Tibial artery (tissue), 4 donors: Measurements from ENCODE around the gene CALD1.

ENCODE experiments used
- DNase-seq, 2 donors: peaks; one replicate each; pipeline ENCODE4 v3.0.0-alpha.2; 2019
- H3K27ac ChIP-seq, 2 donors: fragments of 200-600 bp; sonication (generic) in 1 of 2; 1 replicate in 1 of 2; 2 replicates in 1 of 2; pipeline ENCODE4 v1.5.1; 2018 to 2019; ENCODE audit warnings: mild to moderate bottlenecking in 1 of 2
- H3K27me3 ChIP-seq, 2 donors: fragments of 200-600 bp; sonication (generic) in 1 of 2; one replicate each; pipeline versions ENCODE4 v1.5.1 to v1.6.0; 2016 to 2019
- H3K36me3 ChIP-seq, 3 donors: fragments of 200-600 bp; sonication (generic) in 2 of 3; one replicate each; pipeline ENCODE4 v1.5.1; 2016 to 2019; ENCODE audit warnings: mild to moderate bottlenecking in 2 of 3
- H3K4me1 ChIP-seq, 4 donors: fragments of 200-600 bp; sonication (generic) in 2 of 4; 1 replicate in 3 of 4; 2 replicates in 1 of 4; pipeline ENCODE4 v1.5.1; 2016 to 2019
- H3K4me3 ChIP-seq, 2 donors: fragments of 200-600 bp; sonication (generic) in 1 of 2; 1 replicate in 1 of 2; 2 replicates in 1 of 2; pipeline ENCODE4 v1.5.1; 2018 to 2019; ENCODE audit warnings: mild to moderate bottlenecking in 2 of 2
- H3K9me3 ChIP-seq, 3 donors: fragments of 200-600 bp; sonication (generic) in 1 of 3; one replicate each; pipeline ENCODE4 v1.5.1; 2016 to 2019
- CTCF ChIP-seq, 2 experiments: fragments of 200-600 bp in 1 of 2; fragments of 450-650 bp in 1 of 2; IDR thresholded peaks; one replicate each; pipeline ENCODE4 v1.5.1; 2017 to 2019; ENCODE audit warnings: antibody characterized with exemption in 2 of 2, mild to moderate bottlenecking in 1 of 2, moderate library complexity in 1 of 2
- intact Hi-C: fragments of 100-400 bp; cut with DNase I; formaldehyde crosslinking; loops from one replicate; pipeline ENCODE4 v1.15.0; 2023; ENCODE audit warnings: low total_unique reads

Gene CALD1

GRCh38 chr7:134857958-134858357 lies 78.5 kb downstream of the CALD1 start:
- Histone ChIP-seq H3K4me1 (peaks cover 3 to 98% (median 51%) of the 10 kb centered on the region in 4 donors), H3K9me3 (no peaks in the 10 kb centered on the region), H3K36me3 (no peaks in the 10 kb centered on the region), H3K4me3 (no peak overlapping the region), H3K27me3 (no peaks in the 10 kb centered on the region), H3K27ac (peak overlapping the region in 1 of 2 donors; percentile 41)
- DNase-seq, result no peak
- intact Hi-C loops, result no loop called here
- no peak for TF ChIP-seq CTCF (IDR thresholded peaks at IDR 0.05)

GRCh38 chr7:134859783-134860182 lies 80.3 kb downstream of the CALD1 start:
- Histone ChIP-seq H3K36me3 (no peaks in the 10 kb centered on the region), H3K4me1 (peaks cover 3 to 100% (median 50%) of the 10 kb centered on the region in 4 donors), H3K27me3 (no peaks in the 10 kb centered on the region), H3K27ac (peak overlapping the region; percentile 2 to 41), H3K9me3 (no peaks in the 10 kb centered on the region), H3K4me3 (no peak overlapping the region)
- no peak for TF ChIP-seq CTCF (IDR thresholded peaks at IDR 0.05)
- intact Hi-C loops, result no loop called here
- no peak for DNase-seq

- Histone ChIP-seq H3K4me1 (peaks cover 0 to 98% (median 45%) of the 10 kb centered on the region in 4 donors), H3K27ac (peak overlapping the region; percentile 66 to 73), H3K36me3 (peaks cover 22 to 25% (median 22%) of the 10 kb centered on the region in 3 donors), H3K27me3 (no peaks in the 10 kb centered on the region), H3K9me3 (no peaks in the 10 kb centered on the region), H3K4me3 (peak overlapping the region; percentile 22 to 34)
- DNase-seq, result no peak
- intact Hi-C loops, result no loop called here
- no peak for TF ChIP-seq CTCF (IDR thresholded peaks at IDR 0.05)
These were observed 85.8 kb downstream of the CALD1 start for GRCh38 chr7:134865001-134865845.

- H3K27me3 ChIP-seq, result no peaks in the 10 kb centered on the region
- no peak for DNase-seq
- no peak for TF ChIP-seq CTCF (IDR thresholded peaks at IDR 0.05)
- peak overlapping the region in 1 of 2 donors; percentile 8 for H3K4me3 ChIP-seq
- intact Hi-C loops, result no loop called here
- peak overlapping the region; percentile 66 to 73 for H3K27ac ChIP-seq
- H3K36me3 ChIP-seq, result peaks cover 22 to 25% (median 22%) of the 10 kb centered on the region in 3 donors
- H3K9me3 ChIP-seq, result no peaks in the 10 kb centered on the region
- peaks cover 0 to 98% (median 48%) of the 10 kb centered on the region in 4 donors for H3K4me1 ChIP-seq
These were observed 87.2 kb downstream of the CALD1 start for GRCh38 chr7:134866617-134867016.

GRCh38 chr7:134870156-134870555 lies 90.7 kb downstream of the CALD1 start:
- peaks cover 22 to 25% (median 22%) of the 10 kb centered on the region in 3 donors for H3K36me3 ChIP-seq
- H3K9me3 ChIP-seq, result no peaks in the 10 kb centered on the region
- H3K27ac ChIP-seq, result peak overlapping the region; percentile 14 to 58
- no peak for DNase-seq
- no peak overlapping the region for H3K4me3 ChIP-seq
- no peaks in the 10 kb centered on the region for H3K27me3 ChIP-seq
- intact Hi-C loops, result no loop called here
- TF ChIP-seq CTCF (IDR thresholded peaks at IDR 0.05), result no peak
- H3K4me1 ChIP-seq, result peaks cover 0 to 98% (median 53%) of the 10 kb centered on the region in 4 donors
